ENCODE data around the gene KRT74.

The KRT74 gene

GRCh38 chr12:52615912-52616311, 42.3 kb upstream of the KRT74 start:
- no peak for TF ChIP-seq CTCF (IDR thresholded peaks at IDR 0.05; ENCODE audit: insufficient read depth, low read depth, low read length, missing control alignments)
- no peak overlapping the region for H3K4me3 ChIP-seq (ENCODE audit: low read depth, low read length)
- no peak for DNase-seq (ENCODE audit: low read depth)

GRCh38 chr12:52615208-52615868, 41.7 kb upstream of the KRT74 start:
- DNase-seq (ENCODE audit: low read depth): no peak
- no peak for TF ChIP-seq CTCF (IDR thresholded peaks at IDR 0.05; ENCODE audit: insufficient read depth, low read depth, low read length, missing control alignments)
- H3K4me3 ChIP-seq (ENCODE audit: low read depth, low read length): no peak overlapping the region

GRCh38 chr12:52614381-52615207, 41.0 kb upstream of the KRT74 start:
- no peak for DNase-seq (ENCODE audit: low read depth)
- no peak for TF ChIP-seq CTCF (IDR thresholded peaks at IDR 0.05; ENCODE audit: insufficient read depth, low read depth, low read length, missing control alignments)
- H3K4me3 ChIP-seq (ENCODE audit: low read depth, low read length): no peak overlapping the region

- DNase-seq (ENCODE audit: low read depth): no peak
- H3K4me3 ChIP-seq (ENCODE audit: low read depth, low read length): no peak overlapping the region
- TF ChIP-seq CTCF (IDR thresholded peaks at IDR 0.05; ENCODE audit: insufficient read depth, low read depth, low read length, missing control alignments): no peak
Measured at GRCh38 chr12:52613384-52614030, 39.9 kb upstream of the KRT74 start.

GRCh38 chr12:52612431-52613383, 39.1 kb upstream of the KRT74 start:
- H3K4me3 ChIP-seq (ENCODE audit: low read depth, low read length): no peak overlapping the region
- DNase-seq (ENCODE audit: low read depth): no peak
- TF ChIP-seq CTCF (IDR thresholded peaks at IDR 0.05; ENCODE audit: insufficient read depth, low read depth, low read length, missing control alignments): no peak

GRCh38 chr12:52611080-52611468, 37.4 kb upstream of the KRT74 start:
- no peak for DNase-seq (ENCODE audit: low read depth)
- no peak overlapping the region for H3K4me3 ChIP-seq (ENCODE audit: low read depth, low read length)
- no peak for TF ChIP-seq CTCF (IDR thresholded peaks at IDR 0.05; ENCODE audit: insufficient read depth, low read depth, low read length, missing control alignments)
